Upper lobe of left lung (tissue), 6 donors: ENCODE measurements around the gene QKI. TPM values are rescaled to one million over a fixed set of nuclear protein-coding genes. Genes with fewer than 3 reads are reported as not detected.

Experiments used
- ATAC-seq, 2 donors: fragments of 200-7000 bp; cut with Tn5 transposase; one replicate each; pipeline ENCODE4 v1.9.1; 2022; ENCODE audit warnings: mild to moderate bottlenecking in 2 of 2, moderate library complexity in 2 of 2; ENCODE audit not compliant: low FRiP score in 2 of 2
- DNase-seq, 2 donors: peaks; one replicate each; pipeline ENCODE4 v3.0.0-alpha.2; 2019 to 2020
- H3K27ac ChIP-seq, 4 donors: fragments of 200-600 bp; sonication (generic); one replicate each; pipeline ENCODE4 v1.5.1; 2016 to 2019
- H3K27me3 ChIP-seq, 4 donors: fragments of 200-600 bp; sonication (generic); one replicate each; pipeline ENCODE4 v1.5.1; 2017 to 2019
- H3K36me3 ChIP-seq, 4 donors: fragments of 200-600 bp; sonication (generic); one replicate each; pipeline ENCODE4 v1.5.1; 2016 to 2019
- H3K4me1 ChIP-seq, 4 donors: fragments of 200-600 bp; sonication (generic); one replicate each; pipeline ENCODE4 v1.5.1; 2018 to 2019
- H3K4me3 ChIP-seq, 4 donors: fragments of 200-600 bp; sonication (generic); one replicate each; pipeline ENCODE4 v1.5.1; 2017 to 2019; ENCODE audit warnings: mild to moderate bottlenecking in 2 of 4, moderate library complexity in 1 of 4
- H3K9me3 ChIP-seq, 4 donors: fragments of 200-600 bp; sonication (generic); one replicate each; pipeline ENCODE4 v1.5.1; 2018 to 2019
- CTCF ChIP-seq, 6 experiments: fragments of 450-650 bp in 4 of 6; fragments of 200-600 bp in 2 of 6; sonication (generic) in 2 of 6; IDR thresholded peaks; one replicate each; pipeline ENCODE4 v1.5.1; 2016 to 2019; ENCODE audit warnings: antibody characterized with exemption in 6 of 6
- EP300 ChIP-seq, 4 donors: sonication (generic); formaldehyde crosslinking; IDR thresholded peaks; one replicate each; pipeline ENCODE4 v1.5.1; 2017; ENCODE audit warnings: antibody characterized with exemption in 4 of 4, control low read depth in 2 of 4
- POLR2A ChIP-seq, 4 donors: fragments of 450-650 bp; IDR thresholded peaks; one replicate each; pipeline ENCODE4 v1.5.1; 2016 to 2017; ENCODE audit warnings: antibody characterized with exemption in 4 of 4, mild to moderate bottlenecking in 2 of 4
- POLR2AphosphoS5 ChIP-seq, 2 donors: sonication (generic); formaldehyde crosslinking; IDR thresholded peaks; one replicate each; pipeline ENCODE4 v1.5.1; 2017; ENCODE audit warnings: antibody characterized with exemption in 2 of 2
- WGBS, 2 donors: methylation state at CpG; one replicate each; pipeline ENCODE4 v1.1.5; 2017 to 2018; 5-methylcytosine and 5-hydroxymethylcytosine counted together
- total RNA-seq, 6 donors: library from RNA; depleted of rRNA in 4 of 6; stranded (reverse); fragments of >200 nt in 4 of 6; gene quantifications; one replicate each; pipeline versions ENCODE4 v1.1.0 to v1.2.1, GENCODE V29; 2016 to 2021
- donor health status: DM: no; HTN: no; CAD: no; lungs with moderate emphysema.
- donor health status: DM: no; HTN: yes; CAD: no; lungs with severe emphysema.

Gene QKI
- total RNA-seq, 6 donors from 2014 or later = 181 to 273 (median 226) TPM

GRCh38 chr6:163404825-163405265 is 9.7 kb upstream of the QKI start:
- Histone ChIP-seq H3K9me3 (no peaks in the 10 kb centered on the region), H3K4me3 (peak overlapping the region in 1 of 4 donors; percentile 7), H3K27me3 (no peaks in the 10 kb centered on the region), H3K4me1 (peaks cover 26 to 36% (median 34%) of the 10 kb centered on the region in 4 donors), H3K36me3 (no peaks in the 10 kb centered on the region), H3K27ac (peak overlapping the region; percentile 85 to 92 (median 90))
- WGBS, 2 donors = 50 to 62% methylated on average over 10 of the region's 10 CpGs
- TF ChIP-seq POLR2A (IDR thresholded peaks at IDR 0.05) = peak in 1 of 4 donors; percentile 77
- TF ChIP-seq POLR2AphosphoS5 (IDR thresholded peaks at IDR 0.05) = peak; percentile 56 to 88
- TF ChIP-seq EP300 (IDR thresholded peaks at IDR 0.05) = peak in 2 of 4 donors; percentile 67 to 79
- no peak for TF ChIP-seq CTCF (IDR thresholded peaks at IDR 0.05)
- ATAC-seq (peak; percentile 71 to 80), DNase-seq (peak in 1 of 2 donors; percentile 69)

- H3K4me3 ChIP-seq = peak overlapping the region in 3 of 4 donors; percentile 22 to 38 (median 32)
- peak; percentile 89 to 93 for ATAC-seq
- peak overlapping the region; percentile 85 to 92 (median 90) for H3K27ac ChIP-seq
- DNase-seq = peak; percentile 80 to 92
- peaks cover 26 to 36% (median 34%) of the 10 kb centered on the region in 4 donors for H3K4me1 ChIP-seq
- no peaks in the 10 kb centered on the region for H3K9me3 ChIP-seq
- peak; percentile 32 to 63 for TF ChIP-seq POLR2AphosphoS5 (IDR thresholded peaks at IDR 0.05)
- peak in 1 of 4 donors; percentile 2 for TF ChIP-seq EP300 (IDR thresholded peaks at IDR 0.05)
- no peak for TF ChIP-seq CTCF (IDR thresholded peaks at IDR 0.05)
- peak in 1 of 4 donors; percentile 83 for TF ChIP-seq POLR2A (IDR thresholded peaks at IDR 0.05)
- H3K27me3 ChIP-seq = no peaks in the 10 kb centered on the region
- 20 to 21% methylated on average over 17 to 18 of the region's 18 CpGs for WGBS, 2 donors
- no peaks in the 10 kb centered on the region for H3K36me3 ChIP-seq
Observed at GRCh38 chr6:163405412-163406309, 8.9 kb upstream of the QKI start.

DNA sequence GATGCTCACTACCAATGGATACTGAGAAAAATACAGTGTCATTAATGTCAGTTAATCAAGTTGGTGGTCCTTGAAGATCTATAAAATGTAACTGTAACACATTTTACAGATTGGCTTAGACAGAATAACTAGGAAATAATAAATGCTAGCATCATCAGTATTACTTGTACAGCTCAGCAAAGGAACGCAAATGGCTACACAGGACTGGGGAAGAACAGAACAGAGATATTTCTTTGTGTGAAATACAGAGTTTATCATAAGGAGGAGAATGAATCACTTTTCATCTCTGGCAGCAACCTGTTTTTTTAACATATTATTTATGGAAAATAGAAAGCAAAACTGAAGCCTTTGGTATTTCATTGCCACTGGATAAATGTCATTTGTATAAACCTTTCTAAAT is 8.2 kb upstream of the QKI start:
- DNase-seq (no peak), ATAC-seq (no peak)
- TF ChIP-seq EP300 (IDR thresholded peaks at IDR 0.05) (no peak), POLR2A (IDR thresholded peaks at IDR 0.05) (no peak), CTCF (IDR thresholded peaks at IDR 0.05) (no peak), POLR2AphosphoS5 (IDR thresholded peaks at IDR 0.05) (no peak)
- Histone ChIP-seq H3K4me1 (peaks cover 26 to 36% (median 34%) of the 10 kb centered on the region in 4 donors), H3K36me3 (no peaks in the 10 kb centered on the region), H3K27ac (peak overlapping the region; percentile 85 to 92 (median 90)), H3K9me3 (no peaks in the 10 kb centered on the region), H3K27me3 (no peaks in the 10 kb centered on the region), H3K4me3 (peak overlapping the region in 3 of 4 donors; percentile 22 to 38 (median 32))
- 43 to 50% methylated on average over 1 of the region's 1 CpG for WGBS, 2 donors

GRCh38 chr6:163406830-163407229 is 7.7 kb upstream of the QKI start:
- ATAC-seq = no peak
- no peak overlapping the region for H3K4me3 ChIP-seq
- H3K9me3 ChIP-seq = no peaks in the 10 kb centered on the region
- peaks cover 26 to 37% (median 34%) of the 10 kb centered on the region in 4 donors for H3K4me1 ChIP-seq
- DNase-seq = no peak
- no peaks in the 10 kb centered on the region for H3K36me3 ChIP-seq
- 94 to 98% methylated on average over 2 of the region's 2 CpGs for WGBS, 2 donors
- peak overlapping the region; percentile 85 to 92 (median 90) for H3K27ac ChIP-seq
- H3K27me3 ChIP-seq = no peaks in the 10 kb centered on the region
- no peak for TF ChIP-seq EP300 (IDR thresholded peaks at IDR 0.05)
- TF ChIP-seq POLR2AphosphoS5 (IDR thresholded peaks at IDR 0.05) = no peak
- no peak for TF ChIP-seq CTCF (IDR thresholded peaks at IDR 0.05)
- TF ChIP-seq POLR2A (IDR thresholded peaks at IDR 0.05) = no peak
